DLD1 (cell line): ENCODE data around the gene MACROD2.

Experiments used
- in situ Hi-C: cut with HindIII; loops from 2 replicates; pipeline ENCODE4 v1.10.0; 2017; ENCODE audit warnings: low sequenced_read_pairs

MACROD2 gene

GRCh38 chr20:14331646-14332045 lies 336.3 kb downstream of the MACROD2 start:
- in situ Hi-C loops: no loop called here

GRCh38 chr20:14332866-14333265 lies 337.6 kb downstream of the MACROD2 start:
- in situ Hi-C loops: no loop called here

DNA sequence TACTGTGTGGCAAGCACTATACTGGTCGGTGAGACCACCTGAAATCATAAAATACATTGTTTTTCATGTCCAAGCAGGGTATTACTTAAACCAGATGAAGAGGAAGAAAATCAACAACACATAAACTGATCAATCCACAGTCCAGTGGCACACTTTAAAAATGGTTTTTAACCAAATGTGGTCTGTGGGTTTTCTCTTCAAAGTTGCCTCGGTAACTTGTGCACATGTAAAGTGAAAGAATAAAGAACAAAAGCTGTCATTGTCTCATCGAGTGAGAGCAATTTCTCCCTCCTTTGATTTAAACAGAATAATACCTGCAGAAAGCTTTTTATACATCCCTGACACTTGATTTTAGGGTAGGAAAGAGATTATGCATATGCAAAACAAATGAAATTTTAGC lies 338.4 kb downstream of the MACROD2 start:
- in situ Hi-C loops: no loop called here

- in situ Hi-C loops: no loop called here
These were observed 339.1 kb downstream of the MACROD2 start for GRCh38 chr20:14334306-14334930.

GRCh38 chr20:14335052-14335451 lies 339.7 kb downstream of the MACROD2 start:
- in situ Hi-C loops: no loop called here

GRCh38 chr20:14336686-14337085 lies 341.4 kb downstream of the MACROD2 start:
- in situ Hi-C loops: no loop called here

DNA sequence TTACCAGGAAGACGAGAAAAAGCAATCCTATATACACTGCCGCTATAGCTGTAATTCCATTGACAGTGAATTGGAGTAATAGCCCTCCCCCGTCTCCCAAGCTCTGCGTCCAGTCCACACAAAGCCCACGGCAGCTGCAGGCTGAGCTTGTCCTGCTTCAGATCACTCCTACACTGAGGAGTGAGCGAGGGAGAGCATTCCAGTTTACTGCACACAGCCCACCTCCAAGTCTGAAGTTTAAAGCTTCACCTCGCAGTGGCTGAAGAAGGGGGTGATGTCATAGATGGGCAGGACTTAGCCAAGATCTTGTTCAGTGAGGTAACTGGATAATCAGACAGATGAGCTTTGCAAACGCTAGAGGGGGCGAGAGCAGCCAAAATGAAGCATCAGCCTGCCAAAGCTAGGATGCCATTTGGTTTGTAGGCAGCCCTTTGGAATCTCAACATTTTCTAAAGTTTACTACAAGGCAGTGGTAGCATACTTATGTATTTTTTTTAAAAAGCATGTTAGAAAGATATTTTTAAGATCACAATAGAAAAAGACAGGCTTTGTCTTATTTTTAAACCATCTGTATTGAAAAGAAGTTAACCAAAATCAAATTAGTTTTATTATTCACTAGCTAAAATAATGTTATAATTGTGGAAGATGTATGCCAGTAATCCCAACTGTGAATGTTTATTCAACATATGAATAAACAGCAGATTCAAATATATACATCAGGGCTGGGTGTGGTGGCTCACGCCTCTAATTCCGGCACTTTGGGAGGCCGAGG lies 342.3 kb downstream of the MACROD2 start, which contains the start of gene FLRT3:
Gene FLRT3 (minus strand): TSS at position 213 of the 772 bp plus-strand sequence. CDS start 10,106 bp downstream, outside the sequence.
- in situ Hi-C loops: no loop called here

- in situ Hi-C loops: no loop called here
These were observed 346.5 kb downstream of the MACROD2 start for GRCh38 chr20:14341801-14342200.

DNA sequence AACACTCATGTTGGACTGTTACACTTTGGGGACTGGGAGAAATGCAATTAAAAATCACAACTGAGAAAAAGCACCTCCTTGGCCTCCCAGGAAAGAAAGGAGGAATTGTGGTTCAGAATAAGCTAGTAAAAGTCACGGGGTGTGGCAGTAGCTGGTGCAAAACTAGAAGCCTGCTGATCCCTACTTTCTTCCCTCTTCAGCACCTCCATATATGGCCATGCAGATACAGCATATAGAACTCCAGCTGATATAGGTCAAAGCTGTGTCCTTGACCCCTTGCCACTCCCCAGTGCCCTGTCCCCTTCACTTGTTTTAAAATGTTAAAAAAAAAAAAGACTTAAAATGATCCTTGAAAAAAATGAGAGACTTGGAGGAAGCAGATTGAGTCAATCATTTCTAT lies 347.6 kb downstream of the MACROD2 start:
- in situ Hi-C loops: no loop called here

DNA sequence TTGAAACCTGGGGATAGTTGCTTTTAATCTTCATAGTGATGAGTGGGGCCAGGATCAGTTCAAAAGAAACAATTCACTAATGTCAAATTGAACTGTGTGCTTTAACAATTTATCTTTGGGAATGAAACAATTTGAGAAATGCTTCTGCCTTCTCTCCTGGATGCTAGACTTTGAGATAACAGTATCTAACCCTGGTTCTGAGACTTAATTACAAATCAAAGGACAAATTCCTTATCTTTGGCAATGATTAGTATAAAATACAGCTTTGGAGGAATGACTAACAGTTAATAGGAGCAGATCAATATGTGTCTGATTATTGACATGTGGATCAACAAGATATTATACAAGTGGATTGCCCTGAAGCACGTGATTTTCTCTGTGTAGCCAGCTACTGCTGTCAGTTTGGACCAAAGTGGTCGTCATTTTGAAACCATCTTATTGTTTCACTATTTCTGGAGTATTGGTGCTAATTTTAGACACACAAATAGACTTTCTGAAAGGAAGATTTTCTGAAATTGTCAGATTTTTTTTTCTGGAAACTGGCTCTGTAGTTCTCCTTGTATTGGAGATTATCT lies 348.3 kb downstream of the MACROD2 start:
- in situ Hi-C loops: no loop called here

GRCh38 chr20:14344746-14345145 lies 349.4 kb downstream of the MACROD2 start:
- in situ Hi-C loops: no loop called here

GRCh38 chr20:14355791-14356190 lies 360.5 kb downstream of the MACROD2 start:
- in situ Hi-C loops: no loop called here

- in situ Hi-C loops: no loop called here
These were observed 365.1 kb downstream of the MACROD2 start for GRCh38 chr20:14360416-14360815.

GRCh38 chr20:14361509-14362345 lies 366.4 kb downstream of the MACROD2 start:
- in situ Hi-C loops: no loop called here

DNA sequence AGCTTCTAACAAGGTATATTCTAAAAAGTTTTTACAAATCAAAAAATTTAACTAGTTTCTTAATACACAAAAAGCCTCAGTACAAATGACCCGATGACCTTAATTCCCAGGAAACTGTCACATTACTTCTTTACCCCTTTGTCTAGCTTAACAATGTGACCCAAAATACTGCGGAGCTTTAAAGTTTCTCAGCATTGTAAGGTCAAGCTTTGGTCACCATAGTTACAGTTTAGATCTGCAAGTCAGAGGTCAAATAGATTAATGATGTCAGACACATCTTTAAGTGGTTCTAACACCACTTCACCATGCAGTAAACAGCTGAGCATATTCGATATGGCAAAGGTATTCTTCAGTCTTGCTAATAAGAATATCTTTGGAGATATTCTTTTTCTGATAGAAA lies 378.9 kb downstream of the MACROD2 start:
- in situ Hi-C loops: no loop called here

DNA sequence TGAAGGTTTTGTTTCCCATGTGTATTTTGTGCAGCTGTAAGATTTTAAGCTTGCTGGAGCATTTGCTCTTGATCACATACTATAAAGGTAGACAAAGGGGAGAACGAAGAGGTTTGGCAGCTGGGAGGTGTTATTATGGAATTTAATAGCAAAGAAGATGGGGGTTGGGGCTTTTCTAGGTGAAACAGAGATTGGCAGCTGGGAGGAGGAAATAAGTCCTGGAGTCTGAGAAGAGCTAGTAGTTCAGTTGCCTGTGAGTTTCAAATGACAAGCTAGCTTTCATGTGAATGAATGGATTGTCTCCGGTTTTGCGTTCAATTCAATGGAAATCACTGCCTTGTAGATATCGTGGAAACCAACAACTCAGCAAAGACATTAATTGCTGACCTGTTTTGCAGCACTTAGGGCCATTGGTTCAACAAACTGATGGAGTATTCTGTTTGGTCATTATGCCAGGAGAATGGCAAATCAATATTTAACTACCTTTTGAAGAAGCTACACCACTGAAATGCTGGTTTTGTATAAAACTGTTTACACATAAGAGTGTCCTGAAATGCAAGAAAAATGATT lies 380.2 kb downstream of the MACROD2 start:
- in situ Hi-C loops: no loop called here

- in situ Hi-C loops: no loop called here
These were observed 383.0 kb downstream of the MACROD2 start for GRCh38 chr20:14378326-14378725.

- in situ Hi-C loops: no loop called here
These were observed 388.0 kb downstream of the MACROD2 start for GRCh38 chr20:14383335-14383734.

DNA sequence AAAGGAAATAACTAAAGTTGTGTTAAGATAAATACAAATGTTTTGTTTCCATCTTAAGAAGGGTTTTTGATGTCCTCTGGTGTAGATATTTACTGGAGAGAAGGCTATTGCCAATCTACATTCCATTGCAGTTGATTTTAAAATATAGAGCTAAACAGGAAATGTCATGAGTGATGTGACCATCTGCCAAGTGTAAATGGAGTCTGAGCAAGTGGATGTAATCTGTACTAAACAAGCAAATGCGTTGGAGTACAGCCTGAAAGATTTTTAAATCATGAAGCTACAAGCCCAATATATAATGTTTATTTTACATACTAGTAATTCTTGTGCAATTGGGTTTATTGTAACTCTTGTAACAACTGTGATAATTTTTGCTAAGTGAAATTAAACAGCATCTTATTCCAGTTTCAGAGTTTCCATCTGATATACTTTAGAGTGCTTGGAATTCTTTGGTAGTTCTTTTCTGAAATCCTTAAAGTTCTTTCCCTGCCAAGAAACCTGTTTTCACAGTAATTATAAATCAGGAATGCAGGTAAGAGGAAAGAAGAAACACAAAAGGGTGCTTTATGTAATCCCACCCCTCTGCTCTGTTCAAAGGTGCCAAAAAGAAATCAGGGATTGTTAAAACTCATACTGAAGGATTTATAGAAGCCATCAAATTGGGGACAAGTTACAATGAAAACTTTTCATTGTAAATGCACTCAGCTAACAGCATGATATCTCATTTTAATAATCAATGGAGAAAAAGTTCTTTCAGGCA lies 389.3 kb downstream of the MACROD2 start:
- in situ Hi-C loops: no loop called here

DNA sequence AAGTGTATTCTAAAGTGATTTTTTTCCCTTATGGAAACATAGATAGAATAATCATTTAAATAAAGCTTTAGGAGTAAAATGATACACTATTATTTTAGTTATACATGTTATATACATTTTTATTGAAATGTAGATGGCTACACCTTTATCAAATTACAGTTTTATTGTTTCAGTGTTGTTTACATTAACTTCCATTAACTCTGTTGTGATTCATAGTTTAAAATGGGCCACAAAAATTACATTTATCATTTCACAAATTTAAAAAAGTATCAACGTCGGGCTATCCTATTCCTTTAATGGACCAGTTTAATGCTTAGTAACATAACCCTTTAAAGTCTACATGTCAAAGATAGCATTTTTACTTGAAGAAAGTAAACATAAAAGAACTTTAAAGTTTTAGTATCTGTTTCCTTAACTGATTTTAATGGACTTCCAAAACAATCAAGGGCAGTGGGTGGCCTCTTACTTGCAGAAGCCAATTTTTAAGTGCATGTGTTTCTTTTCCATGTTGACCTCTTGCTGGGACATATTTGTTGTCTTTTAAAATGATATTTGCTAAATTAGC lies 389.9 kb downstream of the MACROD2 start:
- in situ Hi-C loops: no loop called here
